Breast epithelium (tissue), 3 donors: ENCODE measurements around the gene STOML1.

Source experiments
- POLR2A ChIP-seq: fragments of 450-650 bp; IDR thresholded peaks from one replicate; pipeline ENCODE4 v1.6.1; 2016; ENCODE audit warnings: antibody characterized with exemption, mild to moderate bottlenecking, moderate library complexity
- TF ChIP-seq, protein P1 (sequence below), 3 donors: fragments of 450-650 bp; IDR thresholded peaks; one replicate each; pipeline ENCODE4 v1.5.1; 2016 to 2017; ENCODE audit warnings: antibody characterized with exemption in 3 of 3, mild to moderate bottlenecking in 3 of 3, moderate library complexity in 3 of 3

- TF ChIP-seq, protein P1, sequence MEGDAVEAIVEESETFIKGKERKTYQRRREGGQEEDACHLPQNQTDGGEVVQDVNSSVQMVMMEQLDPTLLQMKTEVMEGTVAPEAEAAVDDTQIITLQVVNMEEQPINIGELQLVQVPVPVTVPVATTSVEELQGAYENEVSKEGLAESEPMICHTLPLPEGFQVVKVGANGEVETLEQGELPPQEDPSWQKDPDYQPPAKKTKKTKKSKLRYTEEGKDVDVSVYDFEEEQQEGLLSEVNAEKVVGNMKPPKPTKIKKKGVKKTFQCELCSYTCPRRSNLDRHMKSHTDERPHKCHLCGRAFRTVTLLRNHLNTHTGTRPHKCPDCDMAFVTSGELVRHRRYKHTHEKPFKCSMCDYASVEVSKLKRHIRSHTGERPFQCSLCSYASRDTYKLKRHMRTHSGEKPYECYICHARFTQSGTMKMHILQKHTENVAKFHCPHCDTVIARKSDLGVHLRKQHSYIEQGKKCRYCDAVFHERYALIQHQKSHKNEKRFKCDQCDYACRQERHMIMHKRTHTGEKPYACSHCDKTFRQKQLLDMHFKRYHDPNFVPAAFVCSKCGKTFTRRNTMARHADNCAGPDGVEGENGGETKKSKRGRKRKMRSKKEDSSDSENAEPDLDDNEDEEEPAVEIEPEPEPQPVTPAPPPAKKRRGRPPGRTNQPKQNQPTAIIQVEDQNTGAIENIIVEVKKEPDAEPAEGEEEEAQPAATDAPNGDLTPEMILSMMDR (IDR thresholded peaks at IDR 0.05): no peak
- TF ChIP-seq POLR2A: no peak
Observed at GRCh38 chr15:73965758-73966113, 26.4 kb downstream of the STOML1 start.
